DOHH2 (cell line): Measurements from ENCODE around the gene DPYD.

Source experiments
- CTCF ChIP-seq: fragments of 200-600 bp; sonication (generic); IDR thresholded peaks from one replicate; pipeline ENCODE4 v1.5.1; 2014; ENCODE audit warnings: antibody characterized with exemption, mild to moderate bottlenecking, low read depth, low read length; ENCODE audit not compliant: poor library complexity, severe bottlenecking
- EZH2phosphoT487 ChIP-seq: fragments of 200-600 bp; sonication (generic); IDR thresholded peaks from 2 replicates; pipeline ENCODE4 v1.6.1; 2017; ENCODE audit warnings: borderline replicate concordance, mild to moderate bottlenecking, antibody characterized with exemption, low read length, moderate library complexity, mixed read lengths

- TF ChIP-seq CTCF: no peak
- no peak for TF ChIP-seq EZH2phosphoT487
Observed at GRCh38 chr1:97084546-97084945, 836.3 kb downstream of the DPYD start.
